Mesendoderm (in vitro differentiated cells): ENCODE data around the gene GCLC.
A peak's percentile ranks its signal among the peaks of the same experiment; 100 is the strongest.

Experiments
- DNase-seq: peaks from one replicate; pipeline ENCODE4 v3.0.0; 2013
- H2AK5ac ChIP-seq: 2 replicates; pipeline ENCODE4 v1.6.1; 2013; ENCODE audit warnings: low read length, inconsistent platforms
- H2BK120ac ChIP-seq: 2 replicates; pipeline ENCODE4 v1.6.1; 2013; ENCODE audit warnings: low read depth, mild to moderate bottlenecking, low read length, moderate library complexity, mixed read lengths
- H2BK15ac ChIP-seq: replicated peaks from 2 replicates; pipeline ENCODE4 v1.6.1; 2013; ENCODE audit warnings: low read depth, mild to moderate bottlenecking, moderate library complexity
- H2BK5ac ChIP-seq: 2 replicates; pipeline ENCODE4 v1.6.1; 2013; ENCODE audit warnings: low read length, inconsistent platforms
- H3K18ac ChIP-seq: 2 replicates; pipeline ENCODE4 v1.6.1; 2013; ENCODE audit warnings: mild to moderate bottlenecking, low read length, mixed read lengths
- H3K23ac ChIP-seq: one replicate; pipeline ENCODE4 v1.6.1; 2013; ENCODE audit warnings: low read length
- H3K27ac ChIP-seq: 2 replicates; pipeline ENCODE4 v1.5.1; 2013; ENCODE audit warnings: low read depth, mild to moderate bottlenecking, inconsistent platforms, low read length, moderate library complexity
- H3K27me3 ChIP-seq: 2 replicates; pipeline ENCODE4 v1.6.1; 2013; ENCODE audit warnings: low read length, control low read depth, mild to moderate bottlenecking, inconsistent platforms; ENCODE audit not compliant: insufficient read depth, poor library complexity
- H3K36me3 ChIP-seq: 2 replicates; pipeline ENCODE4 v1.6.1; 2013; ENCODE audit warnings: low read length, inconsistent platforms; ENCODE audit not compliant: control insufficient read depth, insufficient read depth
- H3K4ac ChIP-seq: one replicate; pipeline ENCODE4 v1.6.1; 2013; ENCODE audit warnings: low read depth, mild to moderate bottlenecking, low read length, moderate library complexity
- H3K4me1 ChIP-seq: 2 replicates; pipeline ENCODE4 v1.6.1; 2013; ENCODE audit warnings: low read depth, low read length, inconsistent platforms; ENCODE audit not compliant: control insufficient read depth
- H3K4me2 ChIP-seq: 2 replicates; pipeline ENCODE4 v1.6.1; 2013; ENCODE audit warnings: low read length
- H3K4me3 ChIP-seq: 2 replicates; pipeline ENCODE4 v1.5.1; 2013; ENCODE audit warnings: mild to moderate bottlenecking, low read length
- H3K56ac ChIP-seq: one replicate; pipeline ENCODE4 v1.6.1; 2013; ENCODE audit warnings: low read length
- H3K79me1 ChIP-seq: 2 replicates; pipeline ENCODE4 v1.6.1; 2013; ENCODE audit warnings: low read length, inconsistent platforms
- H3K79me2 ChIP-seq: 2 replicates; pipeline ENCODE4 v1.6.1; 2013; ENCODE audit warnings: mild to moderate bottlenecking, low read length; ENCODE audit not compliant: control insufficient read depth, insufficient read depth
- H3K9ac ChIP-seq: 2 replicates; pipeline ENCODE4 v1.6.1; 2013; ENCODE audit warnings: low read length, inconsistent platforms
- H4K5ac ChIP-seq: one replicate; pipeline ENCODE4 v1.6.1; 2013; ENCODE audit warnings: low read length
- H4K8ac ChIP-seq: one replicate; pipeline ENCODE4 v1.6.1; 2013; ENCODE audit warnings: low read depth, mild to moderate bottlenecking, control low read depth, low read length, moderate library complexity
- WGBS: extraction: QIAGEN DNeasy Blood & Tissue Kit; methylation state at CpG from one replicate; pipeline ENCODE4 v1.1.7; 2013; ENCODE audit warnings: low lambda C conversion rate, missing lambda C conversion rate; ENCODE audit not compliant: insufficient coverage; ENCODE audit errors: extremely low coverage; 5-methylcytosine and 5-hydroxymethylcytosine counted together

The GCLC gene

DNA sequence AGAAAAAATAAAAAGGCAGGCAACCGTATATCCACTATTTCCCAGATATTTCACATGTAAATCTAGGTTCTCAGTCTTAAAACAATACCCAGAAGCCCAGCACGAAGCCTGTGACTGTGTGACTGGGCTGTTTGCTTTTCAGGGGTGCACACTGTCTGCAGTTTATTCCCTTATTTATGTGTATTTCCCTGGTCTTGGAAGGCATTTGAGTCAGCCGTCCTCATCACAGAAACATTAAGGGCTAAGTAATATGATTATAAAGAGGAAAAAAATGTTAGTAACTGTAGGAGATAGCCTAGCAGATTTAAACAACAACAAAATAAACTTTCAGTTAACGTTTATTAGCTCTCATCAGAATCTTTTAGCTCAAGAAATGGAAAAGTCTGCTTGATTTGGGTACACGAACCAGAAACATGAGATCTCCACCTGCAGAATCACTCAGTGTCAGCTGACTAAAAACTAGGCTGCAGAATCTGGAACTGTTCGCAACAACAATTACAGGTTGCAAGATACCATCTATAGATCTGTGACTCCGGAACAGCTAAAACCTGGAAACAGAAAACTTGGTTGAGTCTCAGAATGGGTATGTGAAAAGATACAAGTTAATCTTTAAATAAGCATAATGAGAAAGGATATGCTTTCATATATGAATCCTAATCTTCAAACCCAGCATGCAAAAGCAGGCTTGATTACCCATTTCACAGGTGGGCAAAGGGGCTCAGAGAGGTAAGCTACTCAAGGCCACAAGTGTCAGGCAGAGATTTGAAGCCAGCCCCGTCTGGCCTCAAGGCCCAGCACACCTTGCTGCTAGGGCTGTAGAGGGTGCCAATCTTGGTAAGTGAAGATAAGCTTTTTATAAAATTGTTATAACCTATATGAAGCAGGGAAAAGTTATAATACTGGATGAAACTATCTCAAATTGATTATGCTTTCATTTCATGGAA lies 21.1 kb downstream of the GCLC start:
- Histone ChIP-seq H3K23ac (no peak overlapping the region), H3K4me3 (no peak overlapping the region), H3K56ac (no peak overlapping the region), H2BK5ac (no peak overlapping the region), H3K4me1 (peaks cover 6% of the 10 kb centered on the region), H3K18ac (no peak overlapping the region), H3K9ac (no peak overlapping the region), H3K27me3 (no peaks in the 10 kb centered on the region), H2AK5ac (no peak overlapping the region), H3K36me3 (no peaks in the 10 kb centered on the region), H3K4me2 (no peak overlapping the region), H3K79me1 (peaks cover 10% of the 10 kb centered on the region), H3K27ac (no peak overlapping the region), H4K5ac (no peak overlapping the region), H2BK120ac (no peak overlapping the region), H3K4ac (no peak overlapping the region), H3K79me2 (peaks cover 12% of the 10 kb centered on the region), H4K8ac (no peak overlapping the region), H2BK15ac (no peak overlapping the region)
- no peak for DNase-seq
- WGBS, result no CpG with 5 or more reads among the region's 8 CpGs

DNA sequence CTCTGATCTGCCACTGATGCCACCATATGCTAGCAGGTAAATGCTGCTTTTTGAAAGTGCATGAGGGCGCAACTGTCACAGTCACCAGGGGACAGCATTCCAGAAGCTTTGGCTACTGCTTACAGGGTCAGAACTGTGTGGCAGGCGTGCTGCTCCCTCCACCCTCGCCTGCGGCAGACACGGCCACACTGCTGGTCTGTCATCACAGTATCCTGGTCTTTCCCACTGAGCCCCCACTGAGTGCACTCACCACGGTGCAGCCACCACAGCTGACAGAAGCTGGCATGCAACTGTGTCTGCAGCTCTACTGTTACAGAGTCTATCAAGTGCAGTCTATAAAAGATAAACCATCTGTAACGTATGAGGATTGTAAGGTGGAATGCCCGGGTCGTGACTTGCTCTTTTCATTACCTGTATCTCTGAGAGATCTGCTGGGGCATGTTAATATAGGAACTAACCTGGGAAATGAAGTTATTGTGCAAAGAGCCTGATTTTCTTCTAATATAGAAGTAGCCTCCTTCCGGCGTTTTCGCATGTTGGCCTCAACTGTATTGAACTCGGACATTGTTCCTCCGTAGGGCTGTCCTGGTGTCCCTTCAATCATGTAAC lies 24.5 kb downstream of the GCLC start:
- no CpG with 5 or more reads among the region's 14 CpGs for WGBS
- Histone ChIP-seq H3K79me2 (peaks cover 6% of the 10 kb centered on the region), H3K23ac (no peak overlapping the region), H3K4ac (no peak overlapping the region), H3K4me2 (no peak overlapping the region), H3K4me1 (no peaks in the 10 kb centered on the region), H3K27me3 (no peaks in the 10 kb centered on the region), H2BK120ac (no peak overlapping the region), H2BK5ac (no peak overlapping the region), H2BK15ac (no peak overlapping the region), H3K9ac (no peak overlapping the region), H3K36me3 (no peaks in the 10 kb centered on the region), H3K4me3 (no peak overlapping the region), H3K27ac (no peak overlapping the region), H3K56ac (no peak overlapping the region), H4K5ac (no peak overlapping the region), H4K8ac (no peak overlapping the region), H2AK5ac (no peak overlapping the region), H3K18ac (no peak overlapping the region), H3K79me1 (peaks cover 10% of the 10 kb centered on the region)
- no peak for DNase-seq

DNA sequence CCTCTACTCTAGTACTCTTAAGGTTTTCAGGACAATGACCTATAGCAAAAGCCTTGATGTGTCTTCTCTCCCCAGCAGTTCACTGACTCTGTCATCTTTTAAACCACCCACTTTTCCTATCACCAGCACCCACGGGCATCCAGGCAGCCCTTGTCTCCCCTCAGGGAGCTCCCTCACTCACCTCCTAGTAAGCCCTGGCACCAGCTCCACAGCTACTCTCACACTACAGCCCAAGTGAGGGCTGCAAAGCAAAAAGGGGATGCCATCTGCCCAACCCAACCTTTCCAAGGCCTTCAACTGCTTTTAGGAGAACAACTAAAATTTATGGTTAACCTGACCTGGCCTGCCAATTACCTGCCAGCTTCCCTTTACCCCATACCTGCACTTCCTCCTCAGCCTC lies 26.0 kb downstream of the GCLC start:
- H3K27me3 ChIP-seq, result no peaks in the 10 kb centered on the region
- no peak overlapping the region for H3K4me2 ChIP-seq
- no peak overlapping the region for H4K8ac ChIP-seq
- H3K18ac ChIP-seq, result no peak overlapping the region
- peaks cover 10% of the 10 kb centered on the region for H3K79me1 ChIP-seq
- no peak overlapping the region for H4K5ac ChIP-seq
- no peak overlapping the region for H3K23ac ChIP-seq
- H3K4me3 ChIP-seq, result no peak overlapping the region
- no peak overlapping the region for H3K4ac ChIP-seq
- H2AK5ac ChIP-seq, result no peak overlapping the region
- H2BK120ac ChIP-seq, result no peak overlapping the region
- H3K56ac ChIP-seq, result no peak overlapping the region
- no peak for DNase-seq
- H3K79me2 ChIP-seq, result peaks cover 3% of the 10 kb centered on the region
- H3K9ac ChIP-seq, result no peak overlapping the region
- no CpG with 5 or more reads among the region's 1 CpG for WGBS
- no peak overlapping the region for H2BK15ac ChIP-seq
- H3K36me3 ChIP-seq, result no peaks in the 10 kb centered on the region
- no peak overlapping the region for H3K27ac ChIP-seq
- no peak overlapping the region for H2BK5ac ChIP-seq
- H3K4me1 ChIP-seq, result no peaks in the 10 kb centered on the region

DNA sequence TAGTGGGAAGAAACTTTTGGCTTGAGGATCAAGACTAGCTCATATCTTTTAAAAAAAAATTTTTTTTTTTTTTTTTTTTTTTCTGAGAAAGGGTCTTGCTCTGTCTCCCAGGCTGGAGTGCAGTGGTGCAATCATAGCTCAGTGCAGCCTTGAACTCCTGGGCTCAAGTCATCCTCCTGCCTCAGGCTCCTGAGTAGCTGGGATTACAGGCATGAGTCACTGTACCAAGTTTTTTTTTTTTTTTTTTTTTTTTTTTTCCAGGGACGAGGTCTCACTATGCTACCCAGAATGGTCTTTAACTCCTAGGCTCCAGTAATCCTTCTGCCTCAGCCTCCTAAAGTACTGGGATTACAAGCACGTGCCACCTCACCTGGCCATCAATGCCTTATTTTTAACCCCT lies 27.9 kb downstream of the GCLC start:
- Histone ChIP-seq H3K79me2 (peaks cover 2% of the 10 kb centered on the region), H3K27me3 (no peaks in the 10 kb centered on the region), H4K8ac (no peak overlapping the region), H2AK5ac (no peak overlapping the region), H3K27ac (no peak overlapping the region), H3K79me1 (peaks cover 9% of the 10 kb centered on the region), H2BK120ac (no peak overlapping the region), H4K5ac (no peak overlapping the region), H3K23ac (no peak overlapping the region), H3K4ac (no peak overlapping the region), H3K36me3 (no peaks in the 10 kb centered on the region), H3K56ac (no peak overlapping the region), H2BK5ac (no peak overlapping the region), H2BK15ac (no peak overlapping the region), H3K9ac (no peak overlapping the region), H3K4me2 (no peak overlapping the region), H3K4me3 (no peak overlapping the region), H3K4me1 (no peaks in the 10 kb centered on the region), H3K18ac (no peak overlapping the region)
- no CpG with 5 or more reads among the region's 2 CpGs for WGBS
- peak; percentile 20 for DNase-seq

DNA sequence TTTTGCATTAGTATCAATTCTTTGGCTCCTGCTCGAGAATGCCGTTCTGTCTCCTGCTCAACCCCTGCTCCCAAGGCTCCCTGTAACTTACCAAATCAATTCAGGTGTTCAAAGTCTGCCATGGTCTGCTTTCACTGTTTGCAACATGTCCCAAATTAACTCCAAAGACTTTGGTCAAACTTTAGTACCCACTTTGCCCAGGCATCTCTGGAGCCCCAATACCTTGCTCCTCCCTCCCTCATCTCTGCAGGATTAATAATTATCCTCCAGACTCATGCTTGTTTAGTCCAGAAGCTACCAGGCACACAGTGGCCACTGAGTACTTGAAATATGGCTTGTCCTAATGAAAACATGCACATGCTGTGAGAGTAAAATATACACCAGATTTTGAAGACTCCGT lies 30.2 kb downstream of the GCLC start:
- H3K27me3 ChIP-seq, result no peaks in the 10 kb centered on the region
- no peak overlapping the region for H2BK120ac ChIP-seq
- H3K79me1 ChIP-seq, result peaks cover 4% of the 10 kb centered on the region
- no peaks in the 10 kb centered on the region for H3K4me1 ChIP-seq
- no peak overlapping the region for H2BK5ac ChIP-seq
- no peak overlapping the region for H3K18ac ChIP-seq
- H3K79me2 ChIP-seq, result peaks cover 2% of the 10 kb centered on the region
- H4K5ac ChIP-seq, result no peak overlapping the region
- H3K9ac ChIP-seq, result no peak overlapping the region
- DNase-seq, result no peak
- WGBS, result no CpG with 5 or more reads among the region's 3 CpGs
- no peak overlapping the region for H3K4me3 ChIP-seq
- no peak overlapping the region for H4K8ac ChIP-seq
- H3K56ac ChIP-seq, result no peak overlapping the region
- H2BK15ac ChIP-seq, result no peak overlapping the region
- H3K4ac ChIP-seq, result no peak overlapping the region
- no peak overlapping the region for H3K4me2 ChIP-seq
- H3K23ac ChIP-seq, result no peak overlapping the region
- H2AK5ac ChIP-seq, result no peak overlapping the region
- H3K27ac ChIP-seq, result no peak overlapping the region
- H3K36me3 ChIP-seq, result no peaks in the 10 kb centered on the region
